GM12892 (cell line): ENCODE results near the gene GPR176.

Experiments
- POLR2A ChIP-seq: IDR thresholded peaks from 2 replicates; pipeline ENCODE4 v1.6.1; 2011; ENCODE audit warnings: low read depth, low read length, control low read depth
- POLR2AphosphoS5 ChIP-seq: IDR thresholded peaks from 2 replicates; pipeline ENCODE4 v1.6.1; 2011; ENCODE audit warnings: low read depth, low read length, control low read depth
- TAF1 ChIP-seq: IDR thresholded peaks from 2 replicates; pipeline ENCODE4 v1.6.1; 2011; ENCODE audit warnings: low read depth, mild to moderate bottlenecking, control low read depth, low read length, borderline replicate concordance

DNA sequence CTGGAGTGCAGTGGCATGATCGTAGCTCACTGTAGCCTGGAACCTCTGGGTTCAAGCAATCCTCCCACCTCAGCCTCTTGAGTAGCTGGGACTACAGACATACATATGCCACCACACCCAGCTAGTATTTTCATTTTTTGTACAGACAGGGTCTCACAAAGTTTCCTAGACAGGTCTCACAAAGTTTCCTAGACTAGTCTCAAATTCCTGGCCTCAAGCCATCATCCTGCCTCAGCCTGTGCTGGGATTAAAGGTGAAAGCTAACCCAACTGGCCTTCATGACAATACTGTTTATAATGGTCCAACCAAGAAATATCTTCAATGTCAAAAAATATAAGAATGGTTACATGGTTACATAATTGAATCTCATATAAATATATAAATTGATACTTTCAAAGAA lies 24.0 kb downstream of the GPR176 start:
- no peak for TF ChIP-seq TAF1
- no peak for TF ChIP-seq POLR2A
- TF ChIP-seq POLR2AphosphoS5 = no peak
